K562 (cell line): ENCODE measurements around the gene GCNT4. TPM values are rescaled to one million over a fixed set of nuclear protein-coding genes. Genes with fewer than 3 reads are reported as not detected.

Source experiments
- ATAC-seq: fragments of 200-7000 bp; cut with Tn5 transposase; 3 replicates; pipeline ENCODE4 v1.9.1; 2020; ENCODE audit warnings: moderate library complexity
- BruUV-seq: library from RNA; stranded (reverse); fragments of 400-500 nt; replicated peaks from 2 replicates; lab custom pipeline; 2021; lab: Mats Ljungman, UMichigan
- CTCF ChIA-PET: fragments of 300-600 bp; formaldehyde crosslinking; extraction: SDS; loops from one replicate; lab custom pipeline; 2021; ENCODE audit warnings: low intra/inter-chr PET ratio; lab: Yijun Ruan, JAX
- POLR2A ChIA-PET: fragments of 300-600, 350-650 bp; sonication (Branson Sonifier 250); formaldehyde crosslinking; extraction: SDS; loops from one replicate; lab custom pipeline; 2021; ENCODE audit warnings: antibody characterized with exemption, inconsistent platforms; lab: Yijun Ruan, JAX
- DNase-seq, 4 experiments: peaks; one replicate each; pipeline versions ENCODE4 v3.0.0 to v3.0.0-alpha.2; 2011 to 2018; ENCODE audit warnings: low spot score in 3 of 4, mixed read lengths in 3 of 4; ENCODE audit errors: extremely low read depth in 1 of 4
- FAIRE-seq: peaks from 2 replicates; lab custom pipeline; 2011; peaks lifted over from hg19 to GRCh38; lab: Jason Lieb, UNC
- H2AFZ ChIP-seq: 2 replicates; pipeline ENCODE4 v1.6.0; 2011; ENCODE audit warnings: low read depth, low read length, control low read depth, inconsistent platforms
- H3K27ac ChIP-seq: fragments of 200-600 bp; 3 replicates; pipeline ENCODE4 v1.8.0; 2011; ENCODE audit warnings: low read depth, mild to moderate bottlenecking, control low read depth, inconsistent platforms, low read length, moderate library complexity, mixed read lengths; ENCODE audit errors: extremely low read depth
- H3K27me3 ChIP-seq, 2 experiments: fragments of 300-600 bp in 1 of 2; 2 replicates in 1 of 2; 3 replicates in 1 of 2; pipeline versions ENCODE4 v1.6.0 to v1.8.0; 2011; ENCODE audit warnings: inconsistent platforms in 2 of 2, low read length in 2 of 2, mild to moderate bottlenecking in 1 of 2, mixed read lengths in 1 of 2, moderate library complexity in 1 of 2; ENCODE audit not compliant: control insufficient read depth in 2 of 2, insufficient read depth in 2 of 2
- H3K36me3 ChIP-seq: fragments of 300-600 bp; 3 replicates; pipeline ENCODE4 v1.8.0; 2011; ENCODE audit warnings: mild to moderate bottlenecking, low read length, inconsistent platforms; ENCODE audit not compliant: control insufficient read depth, insufficient read depth
- H3K4me1 ChIP-seq, 2 experiments: fragments of 200-600 bp in 1 of 2; replicated peaks in 1 of 2; 2 replicates in 1 of 2; 3 replicates in 1 of 2; pipeline versions ENCODE4 v1.5.1 to v1.8.0; 2011; ENCODE audit warnings: inconsistent platforms in 2 of 2, low read length in 2 of 2, mild to moderate bottlenecking in 1 of 2, mixed read lengths in 1 of 2, moderate library complexity in 1 of 2; ENCODE audit not compliant: control insufficient read depth in 2 of 2, insufficient read depth in 2 of 2
- H3K4me2 ChIP-seq: 2 replicates; pipeline ENCODE4 v1.6.1; 2011; ENCODE audit warnings: low read length, control low read depth, inconsistent platforms, mixed read lengths; ENCODE audit not compliant: insufficient read depth
- H3K4me3 ChIP-seq: fragments of 200-600 bp; sonication (generic), shearing (Covaris generic); 2 replicates; pipeline ENCODE4 v1.5.1; 2016; ENCODE audit warnings: control low read depth, inconsistent platforms
- H3K79me2 ChIP-seq: fragments of 200-600 bp; 3 replicates; pipeline ENCODE4 v1.8.0; 2011; ENCODE audit warnings: low read length, inconsistent platforms; ENCODE audit not compliant: control insufficient read depth, insufficient read depth
- H3K9ac ChIP-seq, 2 experiments: 2 replicates each; pipeline versions ENCODE4 v1.6.0 to v1.6.1; 2011; ENCODE audit warnings: low read depth in 2 of 2, low read length in 2 of 2, control low read depth in 1 of 2, inconsistent platforms in 1 of 2, mild to moderate bottlenecking in 1 of 2, mixed read lengths in 1 of 2; ENCODE audit not compliant: insufficient read depth in 1 of 2
- H3K9me1 ChIP-seq: one replicate; pipeline ENCODE4 v1.6.0; 2011; ENCODE audit warnings: inconsistent platforms, mild to moderate bottlenecking, low read length, moderate library complexity; ENCODE audit not compliant: control insufficient read depth, insufficient read depth
- H3K9me3 ChIP-seq: replicated peaks from 2 replicates; pipeline ENCODE4 v1.5.1; 2011; ENCODE audit warnings: low read depth, low read length, inconsistent platforms; ENCODE audit not compliant: control insufficient read depth, insufficient read depth
- H4K20me1 ChIP-seq: replicated peaks from 2 replicates; pipeline ENCODE4 v1.6.1; 2011; ENCODE audit warnings: low read length, inconsistent platforms, mixed read lengths; ENCODE audit not compliant: control insufficient read depth, insufficient read depth
- E4F1 ChIP-seq: fragments of 250-450 bp; sonication (Bioruptor Pico); IDR thresholded peaks from 2 replicates; pipeline ENCODE4 v1.5.0; 2021; ENCODE audit warnings: mild to moderate bottlenecking, borderline replicate concordance
- FIP1L1 ChIP-seq: fragments of 200-400 bp; formaldehyde crosslinking; IDR thresholded peaks from 2 replicates; pipeline ENCODE4 v1.6.1; 2018; ENCODE audit warnings: mild to moderate bottlenecking, low read depth, low read length; ENCODE audit not compliant: poor library complexity, severe bottlenecking
- HNRNPLL ChIP-seq: fragments of 200-400 bp; formaldehyde crosslinking; IDR thresholded peaks from 2 replicates; pipeline ENCODE4 v1.6.1; 2017; ENCODE audit warnings: low read length, low read depth, mild to moderate bottlenecking; ENCODE audit not compliant: poor library complexity, severe bottlenecking
- RFX1 ChIP-seq: fragments of 450-650 bp; IDR thresholded peaks from 2 replicates; pipeline ENCODE4 v1.6.1; 2016; ENCODE audit warnings: mild to moderate bottlenecking, moderate library complexity
- ZBTB11 ChIP-seq, 3 experiments: fragments of 200-800 bp in 1 of 3; fragments of 250-450 bp in 1 of 3; fragments of 450-650 bp in 1 of 3; sonication (Bioruptor Pico) in 1 of 3; sonication (Bioruptor generic) in 1 of 3; formaldehyde crosslinking in 1 of 3; IDR thresholded peaks; 2 replicates each; pipeline versions ENCODE4 v1.6.1 to v1.8.0; 2016 to 2022; ENCODE audit warnings: mild to moderate bottlenecking in 2 of 3, missing genetic modification characterization in 2 of 3, missing compliant biosample characterization in 1 of 3, moderate library complexity in 1 of 3
- WGBS: fragments of 100-300 bp; shearing (Covaris generic); methylation state at CpG from one replicate; pipeline ENCODE4 v1.1.6; 2016; ENCODE audit warnings: low coverage, mixed read lengths; ENCODE audit not compliant: insufficient coverage; ENCODE audit errors: missing lambda C conversion rate; 5-methylcytosine and 5-hydroxymethylcytosine counted together
- in situ Hi-C: fragments of 300-500 bp; cut with MboI; formaldehyde crosslinking; loops from 4 replicates; pipeline ENCODE4 v1.15.0; 2018; ENCODE audit warnings: inconsistent platforms, mixed read lengths
- intact Hi-C: fragments of 100-400 bp; cut with micrococcal nuclease; formaldehyde crosslinking; loops from 2 replicates; pipeline ENCODE4 v1.14.2; 2022
- polyA plus RNA-seq, 8 experiments: library from polyadenylated mRNA; depleted of rRNA in 4 of 8; stranded (reverse) in 5 of 8; unstranded in 3 of 8; fragments of >200 nt; fragmentation: Nextera tagmentation in 2 of 8; fragmentation: Illumina TruSeq in 1 of 8; extraction: Ambion mirVana in 2 of 8; extraction: Trizol in 1 of 8; gene quantifications; 2 replicates each; pipeline versions ENCODE4 v1.2.1 to v1.2.3, GENCODE V29; 2011 to 2014; ENCODE audit warnings: inconsistent platforms in 1 of 8, missing spikeins in 1 of 8
- total RNA-seq, 7 experiments: library from RNA; depleted of rRNA in 6 of 7; stranded (reverse); fragments of >200 nt in 6 of 7; fragmentation: Illumina TruSeq in 2 of 7; extraction: Trizol in 2 of 7; gene quantifications; 2 replicates each; pipeline versions ENCODE4 v1.2.1 to v1.2.3, GENCODE V29; 2011 to 2021; ENCODE audit warnings: low replicate concordance in 1 of 7

The GCNT4 gene
- total and polyA plus RNA-seq, 9 of the 15 experiments (the other 6 are each of a cell fraction or from before 2014, with no cell fraction given): 0.01 TPM; not detected in 8

GRCh38 chr5:75012748-75013147 is 39.6 kb downstream of the GCNT4 start:
- intact Hi-C loops: no loop called here
- Histone ChIP-seq H2AFZ (no peak overlapping the region), H3K4me1 (no peaks in the 10 kb centered on the region), H3K79me2 (no peaks in the 10 kb centered on the region), H3K4me2 (no peak overlapping the region), H3K9me3 (no peaks in the 10 kb centered on the region), H3K9me1 (no peaks in the 10 kb centered on the region), H3K9ac (no peak overlapping the region), H3K36me3 (no peaks in the 10 kb centered on the region)
- no peak for ATAC-seq
- no peak for DNase-seq
- POLR2A ChIA-PET: interaction anchor here (0.7 kb wide), 1 partner anchor 1255 kb away, joined by 4 read pairs; no protein-coding TSS in a partner anchor
- BruUV-seq: no TSS peak
- WGBS: 0% methylated on average over 1 of the region's 1 CpG
- TF ChIP-seq HNRNPLL (no peak), FIP1L1 (no peak), RFX1 (no peak)
- TF ChIP-seq, all 486 proteins: peak for 0
- Histone ChIP-seq H3K27me3 (no peaks in the 10 kb centered on the region; a peak in 1 of 5 replicates), H4K20me1 (no peaks in the 10 kb centered on the region), H3K4me3 (no peak overlapping the region), H3K27ac (no peak overlapping the region)
- FAIRE-seq: no peak
- in situ Hi-C loops: no loop called here
- CTCF ChIA-PET: no interaction called here

GRCh38 chr5:75010838-75011237 is 41.5 kb downstream of the GCNT4 start:
- POLR2A ChIA-PET: no interaction called here
- in situ Hi-C loops: no loop called here
- H3K4me2 ChIP-seq: no peak overlapping the region
- H3K9me3 ChIP-seq: no peaks in the 10 kb centered on the region
- TF ChIP-seq E4F1 (CRISPR knock-in tag) (no peak), ZBTB11 (CRISPR knock-in tag; IDR thresholded peaks at IDR 0.05) (no peak)
- H3K27ac ChIP-seq: no peak overlapping the region
- no TSS peak for BruUV-seq
- no peaks in the 10 kb centered on the region for H3K4me1 ChIP-seq
- CTCF ChIA-PET: no interaction called here
- no peak for ATAC-seq
- H2AFZ ChIP-seq: no peak overlapping the region
- FAIRE-seq: no peak
- no peaks in the 10 kb centered on the region for H4K20me1 ChIP-seq
- no peaks in the 10 kb centered on the region for H3K79me2 ChIP-seq
- H3K9me1 ChIP-seq: no peaks in the 10 kb centered on the region
- no peak overlapping the region for H3K9ac ChIP-seq
- no peak overlapping the region for H3K4me3 ChIP-seq
- H3K36me3 ChIP-seq: no peaks in the 10 kb centered on the region
- DNase-seq: no peak
- intact Hi-C loops: no loop called here
- H3K27me3 ChIP-seq: no peaks in the 10 kb centered on the region; a peak in 1 of 5 replicates
